ENCODE results near the gene PALLD.
"Not testable (repeated sequence)": the region's sequence is repeated elsewhere in the genome, so short reads cannot be mapped to it uniquely, and the experiment has no call there.

PALLD gene

DNA sequence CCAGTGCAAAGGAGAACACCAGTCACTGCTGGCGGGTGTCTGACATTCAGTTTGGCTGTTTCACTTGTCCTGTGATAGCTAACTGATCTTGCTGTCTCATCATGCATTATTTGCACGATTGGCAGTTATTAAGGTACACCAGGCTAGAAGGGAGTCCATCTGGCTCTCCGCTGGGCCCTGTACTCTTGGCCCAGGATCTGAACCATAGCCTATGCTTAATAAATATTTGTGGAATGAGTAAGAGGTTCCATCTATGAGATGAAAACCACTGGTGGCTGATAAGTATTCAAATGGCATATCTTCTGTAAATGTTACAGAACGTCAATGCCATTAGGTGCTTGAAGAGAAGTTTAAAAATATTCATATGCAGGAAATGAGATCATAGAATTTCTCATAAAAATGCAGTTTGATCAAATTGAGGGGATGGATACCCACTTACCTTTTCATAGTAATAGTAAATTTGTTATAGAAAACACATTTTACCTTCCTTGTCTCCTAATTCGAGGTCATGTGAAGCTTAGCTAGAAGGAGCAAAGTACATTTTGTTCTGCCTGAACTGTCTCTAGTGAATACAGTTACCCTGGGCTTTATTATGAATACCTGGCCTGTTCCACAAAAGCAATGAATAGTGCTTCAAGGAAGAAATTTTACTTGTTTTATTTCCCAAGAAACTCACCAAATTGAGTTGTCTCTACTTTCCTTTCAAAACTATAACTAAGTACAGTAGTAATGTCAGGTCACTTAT is 299.7 kb downstream of the PALLD start:
- no peak for DNase-seq (ENCODE audit: low spot score)

DNA sequence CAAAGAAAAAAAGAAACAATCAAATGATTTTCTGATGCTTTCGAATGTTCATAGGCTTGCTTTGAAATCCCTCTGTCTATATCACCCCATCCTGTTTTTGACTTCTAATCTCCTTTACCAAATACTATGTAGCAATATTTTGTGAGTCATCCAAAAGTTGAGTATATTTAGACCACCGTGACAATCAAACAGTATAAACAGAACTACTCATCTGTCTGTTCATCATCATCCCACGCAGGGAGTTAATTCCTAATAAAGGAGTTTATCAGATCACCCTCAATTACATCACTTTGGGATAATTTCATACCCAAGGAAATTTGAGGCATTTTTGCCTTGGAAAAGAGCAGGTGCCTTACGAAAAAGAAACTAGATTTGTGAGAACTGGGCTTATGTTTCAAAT is 300.3 kb downstream of the PALLD start:
- DNase-seq (ENCODE audit: low spot score): peak; percentile 62

DNA sequence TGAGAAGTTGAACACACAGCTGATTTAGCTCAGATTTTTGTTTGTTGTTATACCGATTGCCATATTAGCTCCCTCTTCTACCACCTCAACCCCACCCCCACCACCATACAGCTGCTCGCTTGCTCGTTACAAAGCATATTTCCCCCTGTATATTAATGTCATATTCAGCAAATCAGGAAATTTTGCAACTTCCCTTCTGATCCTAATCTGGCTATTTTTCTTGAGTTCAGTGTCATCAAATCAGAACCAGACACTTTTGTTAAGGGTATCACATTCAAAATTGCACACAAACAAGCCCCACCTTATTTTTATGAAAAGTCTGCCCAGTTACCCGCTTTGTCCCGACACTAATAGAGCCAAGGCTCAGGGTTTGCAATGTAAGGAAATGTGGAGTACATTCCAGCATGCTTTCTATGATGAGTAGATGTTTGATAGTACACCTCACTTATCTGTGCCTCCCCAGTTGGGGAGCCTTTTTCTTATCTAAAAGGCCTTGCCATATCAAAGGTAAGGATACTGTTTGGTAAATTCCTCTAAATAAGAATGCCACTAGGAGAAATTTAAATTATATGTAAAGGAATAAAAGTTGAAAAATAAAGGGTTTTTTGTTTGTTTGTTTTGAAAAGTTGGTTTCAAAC is 301.0 kb downstream of the PALLD start:
- DNase-seq (ENCODE audit: low spot score): no peak

DNA sequence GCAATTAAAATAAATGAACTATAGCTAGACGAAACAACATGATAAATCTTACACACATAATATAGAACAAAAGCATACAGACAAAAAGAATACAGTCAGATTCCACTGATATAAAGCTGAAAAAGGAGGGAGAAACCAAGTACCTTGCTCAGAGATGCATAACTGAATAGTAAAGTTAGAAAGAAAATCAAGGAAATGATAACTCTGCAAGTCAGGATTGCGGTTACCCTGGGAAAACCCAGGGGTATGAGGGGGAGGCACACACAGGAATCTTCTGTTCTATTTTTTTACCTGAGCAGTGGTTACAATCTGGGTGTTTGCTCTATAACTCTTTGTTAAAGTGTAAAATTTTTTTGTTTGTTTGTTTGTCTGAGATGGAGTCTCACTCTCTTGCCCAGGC is 304.1 kb downstream of the PALLD start:
- no peak for DNase-seq (ENCODE audit: low spot score)

DNA sequence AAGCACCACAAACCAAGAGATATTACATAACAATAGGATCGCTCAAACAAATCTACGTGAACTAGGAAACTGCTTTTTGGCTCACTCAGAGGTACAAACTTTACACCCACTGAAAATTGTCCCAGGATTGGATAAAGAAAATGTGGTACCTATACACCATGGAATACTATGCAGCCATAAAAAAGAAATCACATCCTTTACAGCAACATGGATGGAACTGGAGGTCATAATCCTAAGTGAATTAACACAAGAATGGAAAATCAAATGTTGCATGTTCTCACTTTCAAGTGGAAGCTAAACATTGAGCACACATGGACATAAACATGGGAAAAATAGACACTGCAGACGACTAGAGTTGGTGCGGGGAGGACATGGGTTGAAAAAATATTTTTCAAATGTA is 305.4 kb downstream of the PALLD start:
- DNase-seq (ENCODE audit: low spot score): no peak

DNA sequence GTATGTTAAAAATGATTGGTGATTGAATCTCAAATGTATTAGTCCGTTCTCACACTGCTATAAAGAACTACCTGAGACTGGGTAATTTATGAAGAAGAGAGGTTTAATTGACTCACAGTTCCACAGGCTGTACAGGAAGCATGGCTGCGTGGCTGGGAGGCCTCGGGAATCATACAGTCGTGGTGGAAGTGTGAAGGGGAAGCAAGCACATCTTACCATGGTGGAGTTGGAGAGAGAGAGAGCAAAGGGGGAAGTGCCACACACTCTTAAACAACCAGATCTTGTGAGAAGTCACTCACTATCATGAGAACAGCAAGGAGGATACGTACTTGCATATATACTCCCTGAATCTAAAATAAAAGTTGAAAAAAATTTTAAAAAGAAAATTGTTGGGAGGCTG is 306.2 kb downstream of the PALLD start:
- not testable (repeated sequence) for DNase-seq (ENCODE audit: low spot score)

DNA sequence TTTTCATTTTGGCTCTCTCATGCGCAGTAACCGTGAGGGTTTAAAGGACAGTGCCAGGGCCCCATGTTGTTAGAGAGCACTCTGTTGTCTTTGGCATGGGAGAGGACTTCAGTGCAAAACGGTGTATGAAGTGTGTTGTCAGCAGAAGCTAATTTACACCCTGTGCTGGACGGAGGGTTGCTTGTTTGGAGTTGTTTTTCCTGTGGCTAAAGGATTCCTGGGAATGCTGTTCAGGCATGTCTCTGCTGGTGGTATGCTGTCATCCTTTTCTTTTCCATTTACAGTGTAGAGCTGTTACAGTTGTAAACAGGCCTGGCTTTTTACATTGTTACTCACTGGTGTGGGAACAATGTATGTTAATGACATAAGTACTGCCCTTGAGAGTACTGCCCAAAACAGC is 306.9 kb downstream of the PALLD start:
- DNase-seq (ENCODE audit: low spot score): no peak

DNA sequence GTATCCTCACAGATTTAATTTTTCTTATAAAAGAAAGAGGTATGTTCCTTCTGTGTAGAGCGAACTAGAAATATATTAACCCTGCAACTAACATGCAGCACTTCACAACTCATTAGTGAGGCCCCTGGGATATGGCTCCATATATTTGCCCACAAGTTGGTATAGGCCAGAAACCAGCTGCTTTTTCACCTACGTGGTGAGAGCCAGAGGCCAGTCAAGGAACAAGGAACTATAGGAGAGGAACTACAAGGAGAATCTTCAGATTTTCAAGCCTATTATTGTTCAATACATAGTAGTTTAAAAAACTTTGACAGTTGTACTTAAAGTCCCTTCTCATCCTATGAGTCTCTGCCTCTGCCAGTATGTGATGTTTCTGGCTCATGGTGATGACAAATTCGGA is 307.3 kb downstream of the PALLD start:
- no peak for DNase-seq (ENCODE audit: low spot score)

DNA sequence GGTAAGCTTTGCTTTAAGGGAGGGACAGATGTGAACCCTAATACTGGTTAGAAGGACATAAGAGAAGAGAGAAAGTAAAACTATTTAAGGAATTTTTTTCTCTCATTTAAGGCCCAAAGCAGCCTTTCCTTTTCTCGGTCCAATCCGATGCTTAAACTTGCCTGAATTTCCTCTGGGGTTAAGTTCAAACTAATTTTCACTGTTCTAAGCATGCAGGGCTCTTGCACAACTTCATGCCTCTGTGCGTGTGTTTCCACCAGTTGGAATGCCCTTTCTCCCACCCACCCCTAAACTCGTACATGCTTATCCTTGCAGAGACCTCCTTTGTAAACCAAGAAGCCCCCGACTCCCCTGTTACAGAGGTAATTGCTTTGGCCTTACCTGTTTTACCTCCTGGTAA is 308.5 kb downstream of the PALLD start:
- DNase-seq (ENCODE audit: low spot score): no peak

DNA sequence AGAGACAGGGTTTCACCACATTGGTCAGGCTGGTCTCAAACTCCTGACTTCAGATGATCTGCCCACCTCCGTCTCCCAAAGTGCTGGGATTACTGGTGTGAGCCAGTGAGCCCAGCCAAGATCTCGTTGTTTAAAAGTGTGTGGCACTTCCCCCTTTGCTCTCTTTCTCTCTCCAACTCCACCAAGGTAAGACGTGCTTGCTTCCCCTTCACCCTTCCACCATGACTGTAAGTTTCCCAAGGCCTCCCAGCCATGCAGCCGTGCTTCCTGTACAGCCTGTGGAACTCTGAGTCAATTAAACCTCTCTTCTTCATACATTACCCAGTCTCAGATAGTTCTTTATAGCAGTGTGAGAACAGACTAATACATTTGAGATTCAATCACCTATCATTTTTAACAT is 309.4 kb downstream of the PALLD start:
- DNase-seq (ENCODE audit: low spot score): not testable (repeated sequence)

DNA sequence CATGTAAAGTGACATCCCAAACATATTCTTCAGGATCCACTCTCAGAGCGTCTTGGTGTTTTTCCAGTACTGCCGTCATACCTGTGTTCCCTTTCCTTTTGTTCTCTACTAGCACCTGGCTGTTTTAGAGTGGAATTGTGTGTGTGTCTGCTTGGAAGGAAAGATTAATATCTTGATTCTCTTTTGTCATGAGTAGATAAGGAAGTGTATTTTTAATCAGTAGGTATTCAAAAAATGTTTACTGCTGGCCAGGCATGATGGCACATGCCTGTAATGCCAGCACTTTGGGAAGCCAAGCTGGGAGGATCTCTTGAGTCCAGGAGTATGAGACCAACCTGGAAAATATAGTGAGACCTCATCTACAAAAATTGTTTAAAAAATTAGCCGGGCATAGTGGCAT is 314.4 kb downstream of the PALLD start:
- no peak for DNase-seq (ENCODE audit: low spot score)

DNA sequence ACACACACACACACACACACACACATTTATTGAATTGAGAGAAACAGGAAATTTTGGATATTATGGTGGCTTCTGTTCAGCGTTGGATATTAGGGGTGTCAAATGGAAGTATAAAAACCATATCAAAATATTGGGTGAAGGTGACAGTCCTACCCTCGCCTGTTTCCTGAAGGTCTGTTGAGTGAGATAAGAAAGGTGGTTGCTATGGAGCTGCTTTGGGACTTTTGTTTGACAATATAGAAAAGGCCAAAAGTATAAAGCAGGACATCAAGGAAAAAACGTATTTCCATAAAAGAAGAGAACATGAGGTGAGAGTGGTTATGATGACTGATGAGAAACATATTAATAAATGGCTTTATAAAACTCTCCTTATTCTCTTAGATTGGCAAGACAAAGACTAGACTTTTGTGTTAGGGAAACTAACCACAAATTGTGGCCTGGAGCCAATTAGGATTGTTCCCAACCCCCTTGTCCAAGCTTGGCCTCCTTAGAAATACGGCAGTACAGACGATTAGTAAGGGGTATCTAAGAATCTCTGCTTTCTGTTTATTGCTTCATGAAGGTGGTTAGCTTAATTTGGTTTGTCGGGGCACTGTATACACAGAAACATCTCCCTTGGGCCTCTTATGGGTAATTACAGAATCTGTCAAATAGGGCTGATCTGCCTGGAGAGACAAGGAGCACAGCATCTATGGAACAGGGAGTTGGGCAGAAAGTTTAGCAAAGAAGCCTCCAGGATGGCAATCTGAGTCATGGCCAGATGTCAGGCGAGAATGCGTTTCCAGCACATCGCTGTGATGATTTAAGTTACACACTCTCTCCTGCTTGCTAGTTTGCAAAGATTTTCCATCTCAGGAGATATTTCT is 315.2 kb downstream of the PALLD start:
- no peak for DNase-seq (ENCODE audit: low spot score)

DNA sequence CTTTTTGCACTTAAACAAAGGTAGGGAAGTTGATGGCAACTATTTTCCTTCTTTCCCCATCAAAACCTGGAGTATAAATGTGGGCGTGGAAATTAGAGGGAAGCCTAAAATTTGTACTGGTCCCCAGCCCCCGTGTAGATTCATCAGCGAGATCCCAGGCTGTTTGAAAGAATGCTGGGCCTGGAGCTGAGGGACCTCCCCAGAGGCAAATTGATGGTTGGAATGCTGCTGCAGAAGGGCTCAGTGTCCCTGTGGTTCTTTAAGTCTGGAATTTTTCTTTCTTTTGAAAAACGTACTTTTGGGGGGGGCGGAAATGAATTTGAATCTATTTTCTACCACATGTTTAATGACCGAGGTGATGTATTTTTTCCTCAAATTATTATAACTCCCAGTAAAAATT is 316.0 kb downstream of the PALLD start:
- no peak for DNase-seq (ENCODE audit: low spot score)

DNA sequence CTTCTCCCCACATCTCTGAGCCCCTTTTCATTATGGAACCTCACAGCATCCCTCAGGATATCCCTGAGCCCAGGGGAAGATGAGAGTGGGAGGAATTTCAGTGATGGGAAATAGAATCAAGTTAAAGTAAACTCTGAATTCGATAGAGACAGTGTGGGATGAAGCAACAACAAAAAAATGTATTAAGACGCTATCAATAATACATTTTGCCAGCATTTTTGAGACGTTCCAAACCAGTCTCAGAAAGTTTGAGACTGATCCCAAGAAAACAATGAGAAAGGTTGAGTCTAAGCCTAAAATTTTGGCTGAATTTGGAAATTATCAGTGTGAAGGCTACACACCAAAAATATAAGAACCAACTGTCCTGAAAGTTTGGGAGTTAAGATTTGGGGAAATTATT is 317.0 kb downstream of the PALLD start:
- DNase-seq (ENCODE audit: low spot score): no peak

DNA sequence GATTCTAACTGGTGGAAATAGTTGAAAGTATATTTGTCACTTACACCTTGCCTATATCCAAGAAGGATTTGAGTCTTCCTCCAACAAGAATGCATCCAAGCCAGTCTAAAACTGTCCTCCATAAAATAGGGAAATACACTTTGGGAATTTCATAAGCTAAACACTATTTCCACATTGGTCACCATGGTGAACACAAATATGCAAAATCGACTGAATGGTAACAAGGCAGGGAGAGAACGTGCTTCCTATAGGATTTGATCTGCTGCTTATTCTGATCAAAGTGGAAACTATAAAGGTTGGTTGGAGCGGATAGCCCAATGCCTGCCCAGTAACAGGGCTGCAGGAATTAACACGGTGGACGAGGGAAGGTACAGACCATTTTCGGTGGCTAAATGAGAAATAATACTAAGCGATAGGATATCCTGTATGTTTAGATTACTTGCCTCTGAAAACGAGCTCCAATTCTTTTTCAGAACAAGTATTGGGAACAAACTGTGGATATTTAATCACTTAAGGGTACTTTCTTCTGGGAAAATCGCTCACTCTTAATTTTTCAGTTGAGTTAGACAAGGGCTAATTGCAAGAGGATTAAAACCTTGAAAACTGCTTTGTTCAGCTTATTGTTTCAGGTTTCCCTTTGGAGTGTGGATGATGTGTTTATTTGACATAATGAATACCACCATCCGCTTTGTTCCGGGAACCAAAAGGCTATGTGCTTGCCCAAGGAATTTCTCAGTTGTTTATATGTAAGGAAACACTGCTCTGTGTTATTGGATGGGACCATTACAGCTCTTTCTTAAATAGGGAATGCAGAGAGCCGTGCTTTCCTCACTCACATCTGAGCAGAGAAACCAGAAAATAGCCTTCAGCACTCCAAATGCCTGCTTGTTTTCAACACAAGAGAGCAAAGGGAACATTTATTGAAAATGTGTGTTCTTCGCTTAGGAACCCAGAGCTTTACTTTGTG is 318.8 kb downstream of the PALLD start:
- DNase-seq (ENCODE audit: low spot score): no peak

DNA sequence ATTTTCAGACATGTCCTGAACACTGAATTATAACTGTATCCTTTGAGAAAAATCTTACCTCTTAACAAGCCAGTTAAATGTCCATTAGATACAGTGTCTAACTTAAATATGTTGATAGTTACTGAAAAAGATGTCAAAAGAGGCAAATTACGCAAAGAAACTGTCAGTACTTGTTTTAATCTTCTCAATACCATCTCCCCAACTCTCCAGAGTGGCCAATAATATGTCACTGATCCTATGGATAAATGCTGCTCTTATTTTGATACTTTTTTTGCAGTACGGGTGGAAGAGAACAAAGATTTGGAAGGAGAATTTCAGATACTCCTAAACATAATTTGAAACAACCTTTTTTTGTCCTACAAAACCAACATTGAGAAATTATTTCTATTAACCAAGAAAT is 320.5 kb downstream of the PALLD start:
- DNase-seq (ENCODE audit: low spot score): no peak

DNA sequence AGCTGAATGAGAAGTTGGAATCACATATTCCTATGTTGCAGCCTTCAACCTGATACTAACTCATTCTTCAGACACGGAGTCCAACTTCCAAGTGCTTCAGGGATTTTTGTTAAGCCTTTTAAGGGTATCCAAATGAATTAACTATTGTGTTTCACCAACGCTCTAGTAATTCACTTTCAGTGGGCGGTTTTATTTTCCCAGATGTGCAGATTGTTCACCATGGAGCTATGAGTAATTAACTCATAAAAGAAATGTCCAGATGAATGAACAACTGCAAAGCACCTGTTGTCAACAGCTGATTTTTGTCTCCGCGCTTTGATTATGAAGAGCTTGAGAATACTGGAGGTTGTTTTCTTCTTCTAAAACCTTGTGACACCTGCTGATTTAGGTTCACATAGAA is 325.6 kb downstream of the PALLD start:
- no peak for DNase-seq (ENCODE audit: low spot score)

DNA sequence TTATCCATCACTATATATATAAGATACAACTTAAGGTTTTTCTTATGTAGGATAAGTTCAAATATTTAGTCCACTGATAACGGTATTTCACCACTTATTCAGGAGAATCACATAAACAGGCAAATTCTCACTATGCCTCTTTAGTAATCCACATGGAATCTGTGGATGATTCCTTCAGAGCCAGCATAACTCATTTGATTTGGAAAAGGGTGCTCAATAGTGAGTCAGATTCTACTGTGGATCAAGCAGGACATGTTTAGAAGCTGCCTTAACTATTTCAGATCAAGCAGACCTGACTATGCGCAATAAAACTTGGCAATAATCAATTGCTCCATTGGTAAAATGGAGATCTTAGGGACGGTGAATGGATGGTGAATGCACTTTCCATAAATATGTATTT is 329.1 kb downstream of the PALLD start:
- DNase-seq (ENCODE audit: low spot score): no peak

DNA sequence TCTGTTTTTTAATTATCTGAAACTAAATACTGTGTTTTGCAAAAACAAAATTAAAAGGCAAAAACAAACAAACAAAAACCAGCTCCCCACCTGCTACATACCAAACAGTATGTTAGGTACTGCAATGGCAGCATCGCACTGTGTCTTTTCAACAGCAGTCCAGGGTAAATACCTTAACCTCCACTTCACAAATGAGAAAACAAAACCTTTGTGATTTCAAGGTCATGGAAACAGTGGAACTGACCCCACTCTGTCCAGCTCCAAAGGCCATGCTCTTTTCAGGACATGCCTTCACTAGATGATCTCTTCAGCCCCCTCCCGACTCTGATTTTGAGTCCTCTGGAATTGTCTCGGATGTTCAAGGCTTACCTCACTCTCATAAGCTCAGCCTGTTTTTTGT is 329.8 kb downstream of the PALLD start:
- DNase-seq (ENCODE audit: low spot score): no peak

DNA sequence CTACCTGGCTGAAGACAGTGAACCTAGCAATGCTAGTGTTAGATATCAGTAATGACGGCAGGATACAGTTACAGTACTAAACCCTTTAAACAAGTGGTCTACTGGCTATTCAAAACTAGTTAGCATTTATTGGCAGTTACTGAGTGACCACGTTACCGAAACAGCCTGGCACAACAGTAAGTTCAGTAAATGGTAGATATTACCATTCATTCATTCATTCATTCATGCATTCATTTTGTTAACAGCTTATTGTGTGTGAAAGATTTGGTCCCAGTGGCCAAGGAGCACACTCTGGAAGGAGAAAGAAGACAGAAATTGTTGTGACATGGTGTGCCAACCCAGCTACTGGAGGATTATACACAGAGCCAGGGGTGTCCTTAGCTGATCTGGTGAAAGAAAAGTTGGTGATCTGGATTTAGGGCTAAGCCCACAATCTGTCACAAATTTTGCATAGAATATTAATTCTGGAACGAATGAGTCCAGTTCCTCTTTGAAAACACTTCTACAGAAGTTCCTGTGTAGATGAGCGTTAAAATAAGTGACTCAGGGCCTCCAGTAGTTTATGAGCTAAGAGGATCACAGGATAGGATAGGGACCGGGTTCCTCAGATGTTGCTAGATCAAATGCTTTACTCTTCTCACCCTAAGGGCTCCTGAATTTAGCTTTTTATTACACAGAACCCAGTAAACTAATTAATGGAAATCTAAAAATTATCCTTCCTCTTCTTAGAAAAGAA is 334.1 kb downstream of the PALLD start:
- DNase-seq (ENCODE audit: low spot score): no peak

DNA sequence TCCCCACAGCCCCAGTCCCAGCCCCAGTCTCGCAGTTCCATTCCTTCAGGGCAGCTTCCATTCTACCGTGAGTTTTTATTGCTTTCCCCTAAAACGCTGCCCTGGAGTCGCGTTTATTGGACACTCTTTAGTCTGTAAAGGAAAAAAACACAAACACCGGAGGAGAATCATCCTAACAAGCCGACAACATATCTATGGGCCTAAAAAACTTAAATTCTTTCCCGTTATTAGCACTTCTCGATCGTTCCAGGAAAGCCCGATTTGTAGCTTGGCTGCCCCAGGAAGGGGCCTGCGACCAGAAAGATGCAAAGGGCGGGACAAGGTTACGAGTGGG is 334.7 kb downstream of the PALLD start:
- no peak for DNase-seq (ENCODE audit: low spot score)

All from COLO829 (cell line).